Measurements from ENCODE around the gene DNASE1L2.
A peak's percentile ranks its signal among the peaks of the same experiment; 100 is the strongest.
"Not testable (repeated sequence)": the region's sequence is repeated elsewhere in the genome, so short reads cannot be mapped to it uniquely, and the experiment has no call there.

DNASE1L2 gene

GRCh38 chr16:2260250-2260649 lies 24.0 kb downstream of the DNASE1L2 start:
- peaks cover 99% of the 10 kb centered on the region for H3K36me3 ChIP-seq
- TF ChIP-seq CTCF (IDR thresholded peaks at IDR 0.05; ENCODE audit: low read depth, low read length) = no peak

GRCh38 chr16:2263026-2263425 lies 26.8 kb downstream of the DNASE1L2 start:
- H3K4me3 ChIP-seq (ENCODE audit: low read depth, low read length) = not testable (repeated sequence)
- peaks cover 85% of the 10 kb centered on the region for H3K36me3 ChIP-seq

More at GRCh38 chr16:2260250-2260649, 24.0 kb downstream of the DNASE1L2 start:
- H3K4me3 ChIP-seq (ENCODE audit: low read depth, low read length) = no peak overlapping the region
- no peak overlapping the region for H3K27ac ChIP-seq
- H3K27me3 ChIP-seq (ENCODE audit: insufficient read depth, low read depth, severe bottlenecking) = no peaks in the 10 kb centered on the region
- DNase-seq = no peak
- H3K9me3 ChIP-seq (ENCODE audit: severe bottlenecking) = no peaks in the 10 kb centered on the region

GRCh38 chr16:2266887-2267286 lies 30.6 kb downstream of the DNASE1L2 start:
- not testable (repeated sequence) for H3K27ac ChIP-seq, DNase-seq
- H3K36me3 ChIP-seq = peaks cover 54% of the 10 kb centered on the region

More at GRCh38 chr16:2263026-2263425, 26.8 kb downstream of the DNASE1L2 start:
- DNase-seq; H3K9me3 ChIP-seq (ENCODE audit: severe bottlenecking); H3K27me3 ChIP-seq (ENCODE audit: insufficient read depth, low read depth, severe bottlenecking); H3K27ac ChIP-seq: not testable (repeated sequence)

GRCh38 chr16:2267505-2267912 lies 31.3 kb downstream of the DNASE1L2 start:
- H3K9me3 ChIP-seq (ENCODE audit: severe bottlenecking); H3K27me3 ChIP-seq (ENCODE audit: insufficient read depth, low read depth, severe bottlenecking); DNase-seq: not testable (repeated sequence)
- peak overlapping the region; percentile 97 for H3K27ac ChIP-seq
- H3K4me3 ChIP-seq (ENCODE audit: low read depth, low read length) = peak overlapping the region; percentile 87
- H3K36me3 ChIP-seq = peaks cover 53% of the 10 kb centered on the region

More at GRCh38 chr16:2266887-2267286, 30.6 kb downstream of the DNASE1L2 start:
- H3K27me3 ChIP-seq (ENCODE audit: insufficient read depth, low read depth, severe bottlenecking); H3K9me3 ChIP-seq (ENCODE audit: severe bottlenecking): not testable (repeated sequence)
- H3K4me3 ChIP-seq (ENCODE audit: low read depth, low read length) = peak overlapping the region; percentile 87

GRCh38 chr16:2267913-2268666 lies 31.8 kb downstream of the DNASE1L2 start, which contains the start of gene RNPS1:
Gene RNPS1, minus strand, starts transcription at chr16:2268126. Its CDS starts 3,483 bp downstream, at chr16:2264643.
- H3K4me3 ChIP-seq (ENCODE audit: low read depth, low read length) = peak within 1 kb of the TSS; percentile 87
- no peak for TF ChIP-seq CTCF (IDR thresholded peaks at IDR 0.05; ENCODE audit: low read depth, low read length)
- DNase-seq = peak; percentile 95
- peaks cover 50% of the 10 kb centered on the region for H3K36me3 ChIP-seq
- peak within 1 kb of the TSS; percentile 97 for H3K27ac ChIP-seq
- H3K27me3 ChIP-seq (ENCODE audit: insufficient read depth, low read depth, severe bottlenecking) = no peaks in the 10 kb centered on the region
- no peaks in the 10 kb centered on the region for H3K9me3 ChIP-seq (ENCODE audit: severe bottlenecking)

- no peak for DNase-seq
- H3K36me3 ChIP-seq = peaks cover 31% of the 10 kb centered on the region
- TF ChIP-seq CTCF (IDR thresholded peaks at IDR 0.05; ENCODE audit: low read depth, low read length) = no peak
- H3K9me3 ChIP-seq (ENCODE audit: severe bottlenecking) = no peaks in the 10 kb centered on the region
- H3K27me3 ChIP-seq (ENCODE audit: insufficient read depth, low read depth, severe bottlenecking) = no peaks in the 10 kb centered on the region
- H3K4me3 ChIP-seq (ENCODE audit: low read depth, low read length) = no peak overlapping the region
- H3K27ac ChIP-seq = peak overlapping the region; percentile 97
These were observed 33.8 kb downstream of the DNASE1L2 start for GRCh38 chr16:2270070-2270462.

- Histone ChIP-seq H3K36me3 (peaks cover 29% of the 10 kb centered on the region), H3K4me3 (ENCODE audit: low read depth, low read length) (no peak overlapping the region), H3K27me3 (ENCODE audit: insufficient read depth, low read depth, severe bottlenecking) (no peaks in the 10 kb centered on the region), H3K27ac (peak overlapping the region; percentile 97), H3K9me3 (ENCODE audit: severe bottlenecking) (no peaks in the 10 kb centered on the region)
- no peak for TF ChIP-seq CTCF (IDR thresholded peaks at IDR 0.05; ENCODE audit: low read depth, low read length)
- DNase-seq = no peak
These were observed 34.6 kb downstream of the DNASE1L2 start for GRCh38 chr16:2270588-2271470.
